SU-DHL-6 (cell line): ENCODE measurements around the gene RAMACL.

Experiments used
- H2AFZ ChIP-seq: fragments of 200-600 bp; sonication (generic); 2 replicates; pipeline ENCODE4 v1.6.1; 2014; ENCODE audit warnings: low read depth, mild to moderate bottlenecking, moderate library complexity, mixed read lengths, antibody characterized with exemption, low read length; ENCODE audit not compliant: severe bottlenecking
- H3F3A ChIP-seq: fragments of 200-600 bp; shearing (Covaris generic); 2 replicates; pipeline ENCODE4 v1.6.0; 2016; ENCODE audit warnings: antibody characterized with exemption, mild to moderate bottlenecking; ENCODE audit not compliant: insufficient read depth
- H3K27ac ChIP-seq: fragments of 200-600 bp; sonication (generic); 2 replicates; pipeline ENCODE4 v1.5.1; 2016; ENCODE audit warnings: low read depth, mild to moderate bottlenecking, low read length, moderate library complexity, mixed read lengths
- H3K27me3 ChIP-seq: fragments of 200-600 bp; sonication (generic), shearing (Covaris generic); 2 replicates; pipeline ENCODE4 v1.6.0; 2014; ENCODE audit warnings: mild to moderate bottlenecking, low read length
- H3K36me3 ChIP-seq: fragments of 200-600 bp; sonication (generic); 2 replicates; pipeline ENCODE4 v1.6.1; 2014; ENCODE audit warnings: mild to moderate bottlenecking, low read length, mixed read lengths
- H3K4me2 ChIP-seq: fragments of 300-600, 200-600 bp; shearing (Covaris generic), sonication (generic); 2 replicates; pipeline ENCODE4 v1.6.0; 2014; ENCODE audit warnings: low read length, low read depth, mild to moderate bottlenecking; ENCODE audit not compliant: poor library complexity, severe bottlenecking
- H3K4me3 ChIP-seq: fragments of 200-600 bp; sonication (generic); 2 replicates; pipeline ENCODE4 v1.5.1; 2014; ENCODE audit warnings: antibody characterized with exemption, low read length, mild to moderate bottlenecking, mixed read lengths; ENCODE audit not compliant: insufficient read depth, poor library complexity, severe bottlenecking
- H3K79me2 ChIP-seq: fragments of 200-600 bp; sonication (generic); 2 replicates; pipeline ENCODE4 v1.6.1; 2014; ENCODE audit warnings: mild to moderate bottlenecking, low read length, moderate library complexity; ENCODE audit not compliant: insufficient read depth
- H3K9ac ChIP-seq: fragments of 200-600 bp; sonication (generic); 2 replicates; pipeline ENCODE4 v1.7.0; 2014; ENCODE audit warnings: mild to moderate bottlenecking, low read length
- H3K9me2 ChIP-seq: fragments of 200-600 bp; sonication (generic); replicated peaks from 2 replicates; pipeline ENCODE4 v1.6.1; 2014; ENCODE audit warnings: low read length; ENCODE audit not compliant: insufficient read depth
- H3K9me3 ChIP-seq: fragments of 200-600 bp; sonication (generic); 2 replicates; pipeline ENCODE4 v1.6.1; 2014; ENCODE audit warnings: low read length, mixed read lengths; ENCODE audit not compliant: insufficient read depth
- H4K20me1 ChIP-seq: fragments of 200-600 bp; sonication (generic); 2 replicates; pipeline ENCODE4 v1.6.1; 2014; ENCODE audit warnings: low read depth, mild to moderate bottlenecking, antibody characterized with exemption, low read length, moderate library complexity, mixed read lengths
- EZH2phosphoT487 ChIP-seq: fragments of 200-600 bp; sonication (generic), shearing (Covaris generic); conservative IDR thresholded peaks from 2 replicates; pipeline ENCODE4 v1.6.1; 2018; ENCODE audit warnings: mild to moderate bottlenecking, antibody characterized with exemption, low read length, moderate library complexity, mixed read lengths
- TF ChIP-seq, protein P1 (sequence below): fragments of 200-600 bp; sonication (generic); IDR thresholded peaks from one replicate; pipeline ENCODE4 v1.5.1; 2017; ENCODE audit warnings: antibody characterized with exemption, mild to moderate bottlenecking, low read length, moderate library complexity; ENCODE audit not compliant: insufficient read depth, poor library complexity, severe bottlenecking

The RAMACL gene

DNA sequence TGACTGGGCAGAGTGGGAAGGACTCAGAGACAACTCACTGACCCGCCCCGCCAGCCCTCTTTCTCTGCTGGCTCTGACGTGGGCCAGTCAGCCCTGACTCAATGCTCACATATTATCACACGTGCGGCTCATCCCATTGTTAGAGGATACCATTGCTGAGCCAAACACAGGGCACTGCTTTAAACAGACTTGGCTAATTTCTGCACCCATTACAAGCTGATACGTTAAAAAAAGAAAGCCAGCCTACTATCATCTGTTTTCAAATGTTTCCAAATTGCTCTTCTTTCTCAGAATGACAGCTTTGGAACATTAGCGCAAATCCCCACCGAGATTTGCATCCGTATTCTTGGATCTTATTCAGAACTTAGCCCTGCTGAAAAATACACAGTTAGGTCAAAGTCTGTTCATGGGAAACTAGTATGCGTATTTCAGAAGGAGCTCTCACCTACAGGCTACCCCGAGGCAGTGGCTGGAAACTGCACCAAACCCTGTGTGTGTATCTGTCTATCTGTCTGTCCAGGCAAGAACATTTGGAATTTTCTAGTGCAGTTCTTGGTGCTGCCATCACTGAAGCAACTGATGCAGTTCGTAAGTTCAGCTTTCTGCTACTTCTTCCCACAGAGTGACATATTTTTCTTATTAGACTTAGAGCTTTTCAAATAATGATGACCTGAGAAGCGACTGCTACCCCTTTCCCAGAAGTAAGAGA, 32.8 kb downstream of the RAMACL start:
- Histone ChIP-seq H3K9me3 (no peaks in the 10 kb centered on the region), H2AFZ (no peak overlapping the region), H3K9ac (no peak overlapping the region), H3K27ac (no peak overlapping the region), H3F3A (no peaks in the 10 kb centered on the region), H3K4me3 (no peak overlapping the region), H4K20me1 (no peaks in the 10 kb centered on the region), H3K4me2 (no peak overlapping the region), H3K27me3 (no peaks in the 10 kb centered on the region), H3K79me2 (no peaks in the 10 kb centered on the region), H3K36me3 (no peaks in the 10 kb centered on the region), H3K9me2 (no peaks in the 10 kb centered on the region)
- TF ChIP-seq, protein P1, sequence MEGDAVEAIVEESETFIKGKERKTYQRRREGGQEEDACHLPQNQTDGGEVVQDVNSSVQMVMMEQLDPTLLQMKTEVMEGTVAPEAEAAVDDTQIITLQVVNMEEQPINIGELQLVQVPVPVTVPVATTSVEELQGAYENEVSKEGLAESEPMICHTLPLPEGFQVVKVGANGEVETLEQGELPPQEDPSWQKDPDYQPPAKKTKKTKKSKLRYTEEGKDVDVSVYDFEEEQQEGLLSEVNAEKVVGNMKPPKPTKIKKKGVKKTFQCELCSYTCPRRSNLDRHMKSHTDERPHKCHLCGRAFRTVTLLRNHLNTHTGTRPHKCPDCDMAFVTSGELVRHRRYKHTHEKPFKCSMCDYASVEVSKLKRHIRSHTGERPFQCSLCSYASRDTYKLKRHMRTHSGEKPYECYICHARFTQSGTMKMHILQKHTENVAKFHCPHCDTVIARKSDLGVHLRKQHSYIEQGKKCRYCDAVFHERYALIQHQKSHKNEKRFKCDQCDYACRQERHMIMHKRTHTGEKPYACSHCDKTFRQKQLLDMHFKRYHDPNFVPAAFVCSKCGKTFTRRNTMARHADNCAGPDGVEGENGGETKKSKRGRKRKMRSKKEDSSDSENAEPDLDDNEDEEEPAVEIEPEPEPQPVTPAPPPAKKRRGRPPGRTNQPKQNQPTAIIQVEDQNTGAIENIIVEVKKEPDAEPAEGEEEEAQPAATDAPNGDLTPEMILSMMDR: no peak
- TF ChIP-seq EZH2phosphoT487: no peak

DNA sequence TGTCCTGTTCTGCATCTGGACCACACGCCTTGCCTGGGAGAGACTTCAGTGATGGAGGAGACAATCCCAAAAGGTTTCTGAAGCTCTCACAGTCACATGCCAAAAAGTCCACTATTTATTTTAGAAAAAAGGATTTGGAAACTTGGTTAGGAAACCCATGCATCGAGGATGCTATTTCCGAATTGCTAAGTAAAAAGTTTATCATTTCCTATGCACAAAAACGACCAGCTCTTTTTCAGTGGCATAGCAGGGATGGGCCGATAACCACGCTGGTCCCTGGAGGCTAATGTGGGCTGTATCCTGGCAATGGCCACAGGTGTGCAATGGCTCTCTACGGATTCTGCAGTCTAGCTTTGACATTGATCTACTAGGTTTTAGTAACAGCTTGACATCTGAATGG, 33.9 kb downstream of the RAMACL start:
- Histone ChIP-seq H4K20me1 (no peaks in the 10 kb centered on the region), H3K27ac (no peak overlapping the region), H3K9me2 (no peaks in the 10 kb centered on the region), H3K9ac (no peak overlapping the region), H3F3A (no peaks in the 10 kb centered on the region), H2AFZ (no peak overlapping the region), H3K9me3 (no peaks in the 10 kb centered on the region), H3K27me3 (no peaks in the 10 kb centered on the region), H3K79me2 (no peaks in the 10 kb centered on the region), H3K4me3 (no peak overlapping the region), H3K4me2 (no peak overlapping the region), H3K36me3 (no peaks in the 10 kb centered on the region)
- TF ChIP-seq, protein P1: no peak
- TF ChIP-seq EZH2phosphoT487: no peak

DNA sequence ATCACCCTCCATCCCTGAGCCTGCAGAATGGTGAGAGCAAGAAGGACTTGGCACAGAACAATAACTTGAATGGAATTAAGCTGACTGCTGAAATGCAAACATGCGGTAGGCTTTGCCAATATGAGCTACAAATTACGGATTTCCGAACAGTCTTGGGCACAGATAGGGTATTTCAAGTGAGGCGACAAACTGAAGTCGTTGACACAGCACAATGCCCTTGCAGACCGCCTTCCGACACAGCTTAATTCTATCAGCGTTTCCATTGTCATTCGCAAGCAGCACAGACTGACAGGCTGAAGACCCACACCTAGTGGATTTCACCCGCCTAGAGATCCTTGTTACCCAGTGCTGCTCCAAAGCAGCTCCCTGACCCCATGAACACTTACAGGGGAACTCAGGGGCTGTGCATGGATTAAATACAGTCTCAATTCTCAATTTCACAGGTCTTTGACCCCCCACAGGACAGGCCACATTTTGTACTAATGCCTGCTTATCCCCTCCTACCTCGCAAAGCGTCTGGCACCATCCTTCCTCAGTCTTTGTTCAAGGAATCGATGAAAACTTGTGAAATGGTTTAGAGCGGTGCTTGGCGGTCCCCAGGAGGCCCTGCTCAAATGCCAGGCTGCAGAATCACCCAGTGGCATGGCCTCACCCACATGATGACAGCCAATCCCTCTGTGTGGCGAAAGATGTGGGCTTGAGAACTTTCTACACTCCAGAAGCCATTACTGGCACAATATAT, 34.6 kb downstream of the RAMACL start:
- no peak overlapping the region for H3K27ac ChIP-seq
- no peaks in the 10 kb centered on the region for H3F3A ChIP-seq
- H2AFZ ChIP-seq: no peak overlapping the region
- no peaks in the 10 kb centered on the region for H3K9me3 ChIP-seq
- no peaks in the 10 kb centered on the region for H3K27me3 ChIP-seq
- H3K79me2 ChIP-seq: no peaks in the 10 kb centered on the region
- no peaks in the 10 kb centered on the region for H3K9me2 ChIP-seq
- no peak overlapping the region for H3K4me2 ChIP-seq
- H3K9ac ChIP-seq: no peak overlapping the region
- no peak overlapping the region for H3K4me3 ChIP-seq
- no peaks in the 10 kb centered on the region for H4K20me1 ChIP-seq
- no peaks in the 10 kb centered on the region for H3K36me3 ChIP-seq
- TF ChIP-seq EZH2phosphoT487: no peak
- TF ChIP-seq, protein P1: no peak
